ENCODE data around the gene CFD.

CFD gene

GRCh38 chr19:900043-900301 is 40.5 kb downstream of the CFD start:
- Histone ChIP-seq H3K4me2 (ENCODE audit: low read depth, low read length, poor library complexity, severe bottlenecking) (no peak overlapping the region), H3K79me2 (ENCODE audit: insufficient read depth, low read length) (no peaks in the 10 kb centered on the region), H3K4me3 (ENCODE audit: low read length, poor library complexity, severe bottlenecking) (no peak overlapping the region), H3K36me3 (ENCODE audit: insufficient read depth, low read length) (no peaks in the 10 kb centered on the region), H3K9ac (ENCODE audit: low read depth, low read length, poor library complexity, severe bottlenecking) (no peak overlapping the region), H3K9me3 (ENCODE audit: insufficient read depth, low read depth, low read length) (no peaks in the 10 kb centered on the region), H4K20me1 (ENCODE audit: insufficient read depth, low read length, poor library complexity, severe bottlenecking) (peaks cover 3% of the 10 kb centered on the region), H3K27me3 (ENCODE audit: insufficient read depth, low read length, poor library complexity, severe bottlenecking) (no peaks in the 10 kb centered on the region), H3K4me1 (ENCODE audit: insufficient read depth, low read length, poor library complexity, severe bottlenecking) (no peaks in the 10 kb centered on the region), H2AFZ (ENCODE audit: low read length) (no peak overlapping the region), H3F3A (ENCODE audit: low read depth) (no peaks in the 10 kb centered on the region), H3K9me2 (replicated peaks; ENCODE audit: low read depth, low read length) (no peaks in the 10 kb centered on the region)
- TF ChIP-seq, protein P1, sequence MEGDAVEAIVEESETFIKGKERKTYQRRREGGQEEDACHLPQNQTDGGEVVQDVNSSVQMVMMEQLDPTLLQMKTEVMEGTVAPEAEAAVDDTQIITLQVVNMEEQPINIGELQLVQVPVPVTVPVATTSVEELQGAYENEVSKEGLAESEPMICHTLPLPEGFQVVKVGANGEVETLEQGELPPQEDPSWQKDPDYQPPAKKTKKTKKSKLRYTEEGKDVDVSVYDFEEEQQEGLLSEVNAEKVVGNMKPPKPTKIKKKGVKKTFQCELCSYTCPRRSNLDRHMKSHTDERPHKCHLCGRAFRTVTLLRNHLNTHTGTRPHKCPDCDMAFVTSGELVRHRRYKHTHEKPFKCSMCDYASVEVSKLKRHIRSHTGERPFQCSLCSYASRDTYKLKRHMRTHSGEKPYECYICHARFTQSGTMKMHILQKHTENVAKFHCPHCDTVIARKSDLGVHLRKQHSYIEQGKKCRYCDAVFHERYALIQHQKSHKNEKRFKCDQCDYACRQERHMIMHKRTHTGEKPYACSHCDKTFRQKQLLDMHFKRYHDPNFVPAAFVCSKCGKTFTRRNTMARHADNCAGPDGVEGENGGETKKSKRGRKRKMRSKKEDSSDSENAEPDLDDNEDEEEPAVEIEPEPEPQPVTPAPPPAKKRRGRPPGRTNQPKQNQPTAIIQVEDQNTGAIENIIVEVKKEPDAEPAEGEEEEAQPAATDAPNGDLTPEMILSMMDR (conservative IDR thresholded peaks at IDR 0.05; ENCODE audit: low read length), result no peak
- no peak for TF ChIP-seq EZH2phosphoT487 (IDR thresholded peaks at IDR 0.05; ENCODE audit: borderline replicate concordance)

GRCh38 chr19:900302-901111 is 41.0 kb downstream of the CFD start:
- Histone ChIP-seq H3K4me2 (ENCODE audit: low read depth, low read length, poor library complexity, severe bottlenecking) (no peak overlapping the region), H3K4me3 (ENCODE audit: low read length, poor library complexity, severe bottlenecking) (no peak overlapping the region), H3K4me1 (ENCODE audit: insufficient read depth, low read length, poor library complexity, severe bottlenecking) (no peaks in the 10 kb centered on the region), H3K27me3 (ENCODE audit: insufficient read depth, low read length, poor library complexity, severe bottlenecking) (no peaks in the 10 kb centered on the region), H2AFZ (ENCODE audit: low read length) (no peak overlapping the region), H3K9ac (ENCODE audit: low read depth, low read length, poor library complexity, severe bottlenecking) (no peak overlapping the region), H3K9me3 (ENCODE audit: insufficient read depth, low read depth, low read length) (no peaks in the 10 kb centered on the region), H3F3A (ENCODE audit: low read depth) (no peaks in the 10 kb centered on the region), H3K9me2 (replicated peaks; ENCODE audit: low read depth, low read length) (no peaks in the 10 kb centered on the region), H4K20me1 (ENCODE audit: insufficient read depth, low read length, poor library complexity, severe bottlenecking) (peaks cover 3% of the 10 kb centered on the region), H3K36me3 (ENCODE audit: insufficient read depth, low read length) (no peaks in the 10 kb centered on the region), H3K79me2 (ENCODE audit: insufficient read depth, low read length) (no peaks in the 10 kb centered on the region)
- TF ChIP-seq, protein P1 (conservative IDR thresholded peaks at IDR 0.05; ENCODE audit: low read length), result no peak
- no peak for TF ChIP-seq EZH2phosphoT487 (IDR thresholded peaks at IDR 0.05; ENCODE audit: borderline replicate concordance)

- H3F3A ChIP-seq (ENCODE audit: low read depth), result no peaks in the 10 kb centered on the region
- H3K4me2 ChIP-seq (ENCODE audit: low read depth, low read length, poor library complexity, severe bottlenecking), result no peak overlapping the region
- no peak overlapping the region for H2AFZ ChIP-seq (ENCODE audit: low read length)
- no peak for TF ChIP-seq EZH2phosphoT487 (IDR thresholded peaks at IDR 0.05; ENCODE audit: borderline replicate concordance)
- H3K79me2 ChIP-seq (ENCODE audit: insufficient read depth, low read length), result no peaks in the 10 kb centered on the region
- no peaks in the 10 kb centered on the region for H3K9me2 ChIP-seq (replicated peaks; ENCODE audit: low read depth, low read length)
- no peak overlapping the region for H3K4me3 ChIP-seq (ENCODE audit: low read length, poor library complexity, severe bottlenecking)
- H3K4me1 ChIP-seq (ENCODE audit: insufficient read depth, low read length, poor library complexity, severe bottlenecking), result peaks cover under 1% of the 10 kb centered on the region
- no peaks in the 10 kb centered on the region for H3K36me3 ChIP-seq (ENCODE audit: insufficient read depth, low read length)
- no peaks in the 10 kb centered on the region for H3K27me3 ChIP-seq (ENCODE audit: insufficient read depth, low read length, poor library complexity, severe bottlenecking)
- no peak overlapping the region for H3K9ac ChIP-seq (ENCODE audit: low read depth, low read length, poor library complexity, severe bottlenecking)
- H3K9me3 ChIP-seq (ENCODE audit: insufficient read depth, low read depth, low read length), result no peaks in the 10 kb centered on the region
- H4K20me1 ChIP-seq (ENCODE audit: insufficient read depth, low read length, poor library complexity, severe bottlenecking), result peaks cover 3% of the 10 kb centered on the region
Observed at GRCh38 chr19:901216-902092, 42.0 kb downstream of the CFD start.
